Brain microvascular endothelial cell (primary cell): Measurements from ENCODE around the gene GRIFIN.
A peak's percentile ranks its signal among the peaks of the same experiment; 100 is the strongest.

Source experiments
- DNase-seq: peaks from one replicate; pipeline ENCODE4 v3.0.0-alpha.2; 2020
- H3K27ac ChIP-seq: fragments of 250-450 bp; sonication (Bioruptor Pico); 2 replicates; pipeline ENCODE4 v1.5.1; 2020; ENCODE audit warnings: mild to moderate bottlenecking, moderate library complexity
- H3K27me3 ChIP-seq: fragments of 250-450 bp; sonication (Bioruptor Pico); replicated peaks from 2 replicates; pipeline ENCODE4 v1.5.1; 2020; ENCODE audit warnings: mild to moderate bottlenecking
- H3K36me3 ChIP-seq: fragments of 250-450 bp; sonication (Bioruptor Pico); replicated peaks from 2 replicates; pipeline ENCODE4 v1.5.1; 2020; ENCODE audit warnings: mild to moderate bottlenecking
- H3K4me3 ChIP-seq: 2 replicates; pipeline ENCODE4 v1.5.1; 2011; ENCODE audit warnings: low read depth, mild to moderate bottlenecking, control low read depth, low read length, moderate library complexity
- CTCF ChIP-seq: IDR thresholded peaks from 2 replicates; pipeline ENCODE4 v1.5.1; 2011; ENCODE audit warnings: low read depth, mild to moderate bottlenecking, moderate library complexity, low read length, control low read depth, inconsistent platforms; ENCODE audit errors: missing control alignments
- in situ Hi-C: cut with HindIII; loops from 2 replicates; pipeline ENCODE4 v1.10.0; 2017; ENCODE audit warnings: low sequenced_read_pairs, low pct_ligation_motif_present

The GRIFIN gene

DNA sequence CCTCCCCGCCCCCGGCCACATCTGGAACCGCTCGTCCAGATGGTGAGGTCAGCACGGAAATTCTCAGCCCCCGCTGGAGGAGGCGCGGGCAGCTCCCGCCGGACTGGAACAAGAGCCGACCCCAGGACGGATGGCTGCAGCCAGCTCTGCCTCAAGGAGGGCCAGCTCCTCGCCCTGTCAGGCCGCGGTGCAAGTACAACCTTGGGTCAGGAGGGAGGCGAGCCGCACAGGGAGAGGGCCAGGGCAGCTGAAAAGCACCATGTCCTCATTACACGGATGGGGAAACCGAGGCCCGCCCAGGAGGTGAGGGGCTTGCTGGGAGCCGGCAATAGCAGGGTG is 3.8 kb upstream of the GRIFIN start:
- Histone ChIP-seq H3K27me3 (peaks cover 12% of the 10 kb centered on the region), H3K27ac (no peak overlapping the region), H3K4me3 (no peak overlapping the region), H3K36me3 (no peaks in the 10 kb centered on the region)
- DNase-seq: no peak
- in situ Hi-C loops: no loop called here
- no peak for TF ChIP-seq CTCF

DNA sequence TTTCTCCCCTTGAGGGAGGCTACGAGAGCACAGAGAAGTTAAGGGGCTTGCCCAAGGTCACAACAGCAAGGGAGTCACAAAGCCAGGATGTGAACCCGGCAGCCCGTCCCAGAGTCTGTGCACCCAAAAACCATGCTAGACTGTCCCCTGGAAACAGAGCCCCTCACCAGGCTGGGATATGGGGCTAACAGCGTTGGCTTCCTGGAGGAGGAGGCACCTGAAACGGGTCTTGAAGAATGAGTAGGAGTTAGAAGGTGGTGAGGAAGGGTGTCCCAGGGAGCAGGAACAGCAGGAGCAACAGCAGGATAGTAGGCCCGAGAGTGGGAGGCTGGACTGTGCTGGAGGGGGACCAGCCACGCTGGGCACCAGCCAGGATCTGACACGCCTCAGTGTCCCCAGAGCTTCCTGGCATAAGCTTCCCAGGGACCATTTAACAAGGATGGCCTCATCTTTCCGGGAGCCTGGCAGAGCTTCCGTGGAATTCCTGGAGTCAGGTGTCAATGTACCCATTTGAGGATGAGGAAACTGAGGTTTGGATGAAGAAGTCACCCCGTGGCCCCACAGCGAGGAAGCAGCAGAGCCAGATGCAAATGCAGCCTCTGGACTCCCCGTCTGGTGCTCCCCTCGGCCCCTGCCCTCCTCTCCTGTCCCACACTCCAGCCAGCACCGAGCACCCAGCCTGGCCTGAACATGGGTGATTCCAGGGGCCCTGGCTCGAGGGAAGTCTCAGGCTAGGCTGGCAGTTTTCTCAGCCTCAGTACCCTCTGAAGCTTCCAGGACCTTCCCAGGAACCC is 3.3 kb upstream of the GRIFIN start:
- H3K27me3 ChIP-seq: peaks cover 12% of the 10 kb centered on the region
- no peak overlapping the region for H3K4me3 ChIP-seq
- H3K27ac ChIP-seq: no peak overlapping the region
- no peak for DNase-seq
- no peak for TF ChIP-seq CTCF
- in situ Hi-C loops: no loop called here
- no peaks in the 10 kb centered on the region for H3K36me3 ChIP-seq

GRCh38 chr7:2478800-2479199 is 2.6 kb upstream of the GRIFIN start:
- in situ Hi-C loops: no loop called here

GRCh38 chr7:2478399-2478785 is 2.2 kb upstream of the GRIFIN start:
- Histone ChIP-seq H3K4me3 (no peak overlapping the region), H3K27me3 (peaks cover 12% of the 10 kb centered on the region), H3K27ac (no peak overlapping the region), H3K36me3 (no peaks in the 10 kb centered on the region)
- DNase-seq: no peak
- no peak for TF ChIP-seq CTCF
- in situ Hi-C loops: no loop called here

More at GRCh38 chr7:2478800-2479199, 2.6 kb upstream of the GRIFIN start:
- H3K4me3 ChIP-seq: no peak overlapping the region
- no peaks in the 10 kb centered on the region for H3K36me3 ChIP-seq
- no peak overlapping the region for H3K27ac ChIP-seq
- no peak for TF ChIP-seq CTCF
- peaks cover 12% of the 10 kb centered on the region for H3K27me3 ChIP-seq
- no peak for DNase-seq

GRCh38 chr7:2477447-2478398 is 1.5 kb upstream of the GRIFIN start:
- DNase-seq: peak; percentile 36
- H3K4me3 ChIP-seq: no peak overlapping the region
- in situ Hi-C loops: no loop called here
- peak; percentile 90 for TF ChIP-seq CTCF
- no peak overlapping the region for H3K27ac ChIP-seq
- peaks cover 12% of the 10 kb centered on the region for H3K27me3 ChIP-seq
- H3K36me3 ChIP-seq: no peaks in the 10 kb centered on the region
